HL-60 (cell line): Measurements from ENCODE around the gene TSPO2.

ENCODE experiments used
- CTCF ChIP-seq: IDR thresholded peaks from one replicate; pipeline ENCODE4 v1.5.1; 2011; ENCODE audit warnings: low read length, control low read depth, inconsistent platforms; ENCODE audit not compliant: insufficient read depth
- POLR2AphosphoS5 ChIP-seq: IDR thresholded peaks from 2 replicates; pipeline ENCODE4 v1.6.1; 2012; ENCODE audit warnings: low read depth

GRCh38 chr6:41079080-41079479 lies 36.8 kb downstream of the TSPO2 start:
- TF ChIP-seq CTCF = no peak
- TF ChIP-seq POLR2AphosphoS5 = no peak
